HG03378 (cell line): ENCODE results near the gene LOX.

ENCODE experiments used
- ATAC-seq: cut with Tn5 transposase; IDR thresholded peaks from one replicate; pipeline ENCODE4 v1.9.1; 2021; ENCODE audit warnings: mild to moderate bottlenecking, moderate library complexity; ENCODE audit not compliant: unreplicated experiment

The LOX gene

GRCh38 chr5:122078116-122079110, at the start of gene LOX:
TSS of gene LOX (minus strand) at chr5:122078259. CDS start at chr5:122077985, 274 bp downstream.
- ATAC-seq: no peak

- no peak for ATAC-seq
These were observed 48.8 kb upstream of the LOX start for GRCh38 chr5:122126756-122127321.

GRCh38 chr5:122126177-122126755, 48.2 kb upstream of the LOX start:
- no peak for ATAC-seq

GRCh38 chr5:122124766-122125165, 46.7 kb upstream of the LOX start:
- no peak for ATAC-seq

GRCh38 chr5:122121479-122122465, 43.7 kb upstream of the LOX start:
- ATAC-seq: no peak

- ATAC-seq: no peak
These were observed 42.9 kb upstream of the LOX start for GRCh38 chr5:122120957-122121356.

- ATAC-seq: no peak
These were observed 42.4 kb upstream of the LOX start for GRCh38 chr5:122120493-122120892.

- ATAC-seq: no peak
These were observed 41.1 kb upstream of the LOX start for GRCh38 chr5:122119205-122119604.

GRCh38 chr5:122118356-122118948, 40.4 kb upstream of the LOX start:
- ATAC-seq: no peak

- no peak for ATAC-seq
These were observed 36.4 kb upstream of the LOX start for GRCh38 chr5:122114501-122114900.

GRCh38 chr5:122112733-122113558, 34.9 kb upstream of the LOX start:
- ATAC-seq: no peak

GRCh38 chr5:122112063-122112462, 34.0 kb upstream of the LOX start:
- no peak for ATAC-seq

- no peak for ATAC-seq
These were observed 33.4 kb upstream of the LOX start for GRCh38 chr5:122111460-122111859.

- ATAC-seq: no peak
These were observed 32.9 kb upstream of the LOX start for GRCh38 chr5:122110987-122111386.

- no peak for ATAC-seq
These were observed 29.0 kb upstream of the LOX start for GRCh38 chr5:122107016-122107415.

GRCh38 chr5:122105909-122106308, 27.9 kb upstream of the LOX start:
- no peak for ATAC-seq

- no peak for ATAC-seq
These were observed 24.8 kb upstream of the LOX start for GRCh38 chr5:122102825-122103224.

- ATAC-seq: peak; percentile 89
These were observed 23.7 kb upstream of the LOX start for GRCh38 chr5:122101636-122102285.
